Measurements from ENCODE around the gene SLC66A3.

DNA sequence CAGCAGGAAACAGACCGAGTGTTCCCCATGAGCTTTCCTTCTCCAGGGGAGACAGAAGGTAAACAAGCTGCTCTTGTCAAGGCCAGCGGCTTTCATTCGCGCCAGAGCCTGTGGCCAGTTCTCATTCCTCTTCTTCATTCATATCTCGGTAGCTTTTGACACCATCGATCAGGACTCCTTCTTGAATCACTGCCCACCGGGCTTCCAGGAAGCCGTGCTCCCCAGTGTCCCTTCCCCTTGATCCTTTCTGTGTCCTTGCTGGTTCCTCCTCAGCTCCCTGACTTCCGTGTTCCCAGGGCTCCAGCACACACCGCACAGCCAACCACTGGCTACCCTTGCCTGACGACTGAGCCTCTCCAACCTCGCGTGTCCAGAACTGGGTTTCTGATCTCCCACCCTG, 14.1 kb downstream of the SLC66A3 start:
- TF ChIP-seq, protein P1, sequence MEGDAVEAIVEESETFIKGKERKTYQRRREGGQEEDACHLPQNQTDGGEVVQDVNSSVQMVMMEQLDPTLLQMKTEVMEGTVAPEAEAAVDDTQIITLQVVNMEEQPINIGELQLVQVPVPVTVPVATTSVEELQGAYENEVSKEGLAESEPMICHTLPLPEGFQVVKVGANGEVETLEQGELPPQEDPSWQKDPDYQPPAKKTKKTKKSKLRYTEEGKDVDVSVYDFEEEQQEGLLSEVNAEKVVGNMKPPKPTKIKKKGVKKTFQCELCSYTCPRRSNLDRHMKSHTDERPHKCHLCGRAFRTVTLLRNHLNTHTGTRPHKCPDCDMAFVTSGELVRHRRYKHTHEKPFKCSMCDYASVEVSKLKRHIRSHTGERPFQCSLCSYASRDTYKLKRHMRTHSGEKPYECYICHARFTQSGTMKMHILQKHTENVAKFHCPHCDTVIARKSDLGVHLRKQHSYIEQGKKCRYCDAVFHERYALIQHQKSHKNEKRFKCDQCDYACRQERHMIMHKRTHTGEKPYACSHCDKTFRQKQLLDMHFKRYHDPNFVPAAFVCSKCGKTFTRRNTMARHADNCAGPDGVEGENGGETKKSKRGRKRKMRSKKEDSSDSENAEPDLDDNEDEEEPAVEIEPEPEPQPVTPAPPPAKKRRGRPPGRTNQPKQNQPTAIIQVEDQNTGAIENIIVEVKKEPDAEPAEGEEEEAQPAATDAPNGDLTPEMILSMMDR (IDR thresholded peaks at IDR 0.05) = no peak
- no peak for TF ChIP-seq POLR2A (IDR thresholded peaks at IDR 0.05)
